IPS-18a (cell line): ENCODE data around the gene KCNQ1OT1.

Experiments used
- H3K27ac ChIP-seq: one replicate; pipeline ENCODE4 v1.5.1; 2013; ENCODE audit warnings: low read length
- H3K27me3 ChIP-seq: one replicate; pipeline ENCODE4 v1.6.1; 2013; ENCODE audit warnings: mild to moderate bottlenecking, low read length; ENCODE audit not compliant: control insufficient read depth, insufficient read depth
- H3K36me3 ChIP-seq: one replicate; pipeline ENCODE4 v1.6.1; 2013; ENCODE audit warnings: low read depth, low read length; ENCODE audit not compliant: control insufficient read depth
- H3K4me1 ChIP-seq: one replicate; pipeline ENCODE4 v1.6.1; 2013; ENCODE audit warnings: low read depth, low read length; ENCODE audit not compliant: control insufficient read depth
- H3K4me3 ChIP-seq: one replicate; pipeline ENCODE4 v1.5.1; 2013; ENCODE audit warnings: low read length
- H3K9ac ChIP-seq: one replicate; pipeline ENCODE4 v1.6.1; 2013; ENCODE audit warnings: mild to moderate bottlenecking, low read length, moderate library complexity
- H3K9me3 ChIP-seq: one replicate; pipeline ENCODE4 v1.6.1; 2013; ENCODE audit warnings: low read depth, low read length; ENCODE audit not compliant: control insufficient read depth

Gene KCNQ1OT1

GRCh38 chr11:2563213-2564007 lies 136.4 kb downstream of the KCNQ1OT1 start:
- H3K4me3 ChIP-seq, result no peak overlapping the region
- H3K36me3 ChIP-seq, result no peaks in the 10 kb centered on the region
- H3K9ac ChIP-seq, result no peak overlapping the region
- no peaks in the 10 kb centered on the region for H3K9me3 ChIP-seq
- no peaks in the 10 kb centered on the region for H3K4me1 ChIP-seq
- no peak overlapping the region for H3K27ac ChIP-seq
- H3K27me3 ChIP-seq, result peaks cover 53% of the 10 kb centered on the region

DNA sequence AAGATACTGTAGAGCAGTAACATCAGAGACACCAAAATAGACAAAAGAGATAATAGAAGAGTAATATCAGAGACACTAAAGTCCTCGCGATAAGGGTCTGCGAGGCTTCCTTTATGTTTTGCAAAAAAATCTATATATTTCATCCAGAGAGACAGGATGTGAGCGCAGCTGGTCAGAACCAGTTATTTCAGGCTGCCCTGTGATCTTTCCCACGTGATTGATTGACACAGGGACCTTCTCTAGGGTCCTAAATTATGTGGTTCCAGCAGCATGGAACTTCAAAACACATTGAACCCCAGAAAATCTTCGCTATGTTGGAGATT lies 136.9 kb downstream of the KCNQ1OT1 start:
- H3K4me1 ChIP-seq, result no peaks in the 10 kb centered on the region
- no peaks in the 10 kb centered on the region for H3K9me3 ChIP-seq
- no peak overlapping the region for H3K4me3 ChIP-seq
- no peak overlapping the region for H3K9ac ChIP-seq
- no peak overlapping the region for H3K27ac ChIP-seq
- H3K27me3 ChIP-seq, result peaks cover 53% of the 10 kb centered on the region
- H3K36me3 ChIP-seq, result no peaks in the 10 kb centered on the region

DNA sequence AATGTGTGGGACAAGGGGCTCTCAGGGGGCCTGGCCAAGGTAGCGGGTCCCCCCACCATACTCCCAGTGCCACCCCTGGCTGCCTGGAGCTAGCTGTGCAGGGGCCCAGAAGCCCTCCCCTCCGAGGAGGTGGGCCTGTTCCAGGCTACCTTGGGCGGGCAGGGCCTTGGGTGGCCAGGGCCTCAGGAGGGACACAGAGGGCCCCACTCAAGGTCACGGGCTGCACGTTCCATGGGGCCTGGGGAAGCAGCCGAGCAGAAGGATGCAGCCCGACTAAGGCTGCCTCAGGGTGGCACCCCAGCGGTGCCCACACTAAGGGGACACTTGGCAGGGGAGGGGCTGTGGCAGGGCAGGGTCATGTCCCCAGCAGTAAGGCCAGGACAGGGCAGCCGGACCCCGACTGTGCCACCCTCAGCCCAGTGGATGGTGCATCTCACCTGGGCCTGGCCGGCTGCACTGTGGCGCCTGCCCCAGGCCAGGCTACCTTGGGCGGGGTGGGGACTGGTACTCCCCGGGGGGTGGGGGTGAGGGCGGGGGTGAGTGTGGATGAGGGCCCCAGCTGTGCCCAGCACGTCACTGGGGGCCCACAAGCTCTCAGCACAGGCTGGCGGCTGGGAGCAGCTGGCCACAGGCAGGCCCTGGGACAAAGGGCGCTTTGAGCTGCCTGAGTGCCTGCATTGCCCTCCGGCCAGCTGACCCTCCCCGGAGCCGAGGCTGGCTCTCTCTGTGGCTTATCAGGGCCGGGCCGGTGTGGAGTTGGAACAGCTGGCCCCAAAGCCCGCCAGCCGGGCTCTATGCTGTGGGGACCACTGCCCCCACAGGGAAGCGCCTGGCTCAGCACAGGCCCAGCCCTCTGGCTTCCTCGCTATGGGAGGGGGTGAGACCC lies 137.9 kb downstream of the KCNQ1OT1 start:
- peaks cover 52% of the 10 kb centered on the region for H3K27me3 ChIP-seq
- no peaks in the 10 kb centered on the region for H3K36me3 ChIP-seq
- no peaks in the 10 kb centered on the region for H3K9me3 ChIP-seq
- no peaks in the 10 kb centered on the region for H3K4me1 ChIP-seq
- H3K4me3 ChIP-seq, result no peak overlapping the region
- H3K27ac ChIP-seq, result no peak overlapping the region
- H3K9ac ChIP-seq, result no peak overlapping the region

DNA sequence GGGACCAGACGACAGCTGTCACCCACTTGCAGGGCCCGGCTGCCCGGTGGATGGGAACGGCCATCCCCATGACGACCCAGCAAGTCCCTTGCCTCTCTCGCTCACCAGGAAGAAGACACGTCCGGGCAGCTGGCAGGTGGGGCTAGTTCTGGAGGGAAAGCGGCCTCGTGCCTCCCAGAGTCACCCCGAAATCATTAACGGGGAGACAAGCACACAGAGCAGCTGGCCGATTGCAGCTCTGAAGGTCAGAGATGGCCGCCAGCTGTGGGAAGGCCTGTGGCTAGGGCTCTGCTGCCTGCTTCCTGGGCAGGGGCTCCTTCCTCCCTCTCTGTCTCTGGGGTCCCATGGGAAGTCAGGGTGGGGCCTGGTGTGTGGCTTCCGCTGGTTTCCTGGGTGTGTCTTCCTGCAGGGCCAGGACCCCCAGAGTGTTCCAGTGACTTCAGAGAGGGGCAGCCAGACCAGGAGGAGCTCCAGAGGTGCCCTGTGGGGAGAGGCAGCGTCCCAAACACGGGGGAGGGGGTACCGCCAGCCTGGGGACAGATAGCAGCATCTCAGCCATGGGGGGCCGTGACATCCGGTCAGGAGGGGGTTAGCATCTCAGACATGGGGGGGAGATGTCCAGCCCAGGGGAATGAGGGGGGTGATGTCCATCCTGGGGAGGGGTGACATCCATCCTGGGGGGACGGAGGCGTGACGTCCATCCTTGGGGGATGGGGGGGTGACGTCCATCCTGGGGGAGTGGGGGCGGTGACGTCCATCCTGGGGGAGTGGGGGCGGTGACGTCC lies 140.1 kb downstream of the KCNQ1OT1 start:
- peaks cover 54% of the 10 kb centered on the region for H3K27me3 ChIP-seq
- no peaks in the 10 kb centered on the region for H3K9me3 ChIP-seq
- no peak overlapping the region for H3K27ac ChIP-seq
- H3K4me1 ChIP-seq, result no peaks in the 10 kb centered on the region
- no peak overlapping the region for H3K9ac ChIP-seq
- no peak overlapping the region for H3K4me3 ChIP-seq
- H3K36me3 ChIP-seq, result no peaks in the 10 kb centered on the region

DNA sequence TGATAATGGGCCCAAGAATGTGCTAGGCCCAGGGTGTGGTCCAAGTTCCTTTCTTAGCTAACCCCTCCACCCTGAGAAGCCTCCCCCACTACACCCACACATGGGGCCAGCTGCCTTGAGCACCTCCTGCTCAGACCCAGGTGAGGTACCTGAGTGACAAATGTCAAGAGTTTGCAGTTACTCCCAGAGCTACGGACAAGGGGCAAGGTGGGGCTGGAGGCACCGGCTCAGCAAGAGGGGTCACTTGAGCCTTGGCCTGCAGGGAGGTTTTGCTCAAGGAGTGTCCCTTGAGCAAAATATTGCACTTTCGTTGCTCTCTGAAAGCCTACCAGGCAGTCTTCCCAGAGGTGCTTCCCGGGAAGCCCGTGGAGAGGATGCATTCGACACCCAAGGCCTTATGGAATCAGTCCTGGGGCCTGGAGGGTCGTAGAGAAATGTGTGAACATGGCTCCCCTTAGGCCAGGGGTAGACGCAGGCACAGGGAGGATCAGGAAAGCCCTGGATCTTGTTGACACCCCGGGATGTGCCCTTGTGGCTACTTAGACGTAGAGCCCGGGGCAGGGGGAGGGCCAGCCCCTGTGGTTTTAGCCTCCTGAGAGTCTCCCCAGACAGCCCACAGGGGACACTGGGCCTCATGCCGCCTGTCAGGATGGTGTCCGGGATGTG lies 140.8 kb downstream of the KCNQ1OT1 start:
- no peak overlapping the region for H3K9ac ChIP-seq
- H3K4me3 ChIP-seq, result no peak overlapping the region
- no peaks in the 10 kb centered on the region for H3K4me1 ChIP-seq
- H3K9me3 ChIP-seq, result no peaks in the 10 kb centered on the region
- H3K27ac ChIP-seq, result no peak overlapping the region
- no peaks in the 10 kb centered on the region for H3K36me3 ChIP-seq
- H3K27me3 ChIP-seq, result peaks cover 54% of the 10 kb centered on the region

GRCh38 chr11:2558397-2558796 lies 141.4 kb downstream of the KCNQ1OT1 start:
- Histone ChIP-seq H3K4me3 (no peak overlapping the region), H3K36me3 (no peaks in the 10 kb centered on the region), H3K27me3 (peaks cover 51% of the 10 kb centered on the region), H3K9me3 (no peaks in the 10 kb centered on the region), H3K4me1 (no peaks in the 10 kb centered on the region), H3K9ac (no peak overlapping the region), H3K27ac (no peak overlapping the region)
